GM21529 (cell line): ENCODE results near the gene EXOC4.

Source experiments
- ATAC-seq: cut with Tn5 transposase; IDR thresholded peaks from one replicate; pipeline ENCODE4 v1.9.1; 2021; ENCODE audit not compliant: unreplicated experiment

Gene EXOC4

GRCh38 chr7:133529861-133530260 lies 277.0 kb downstream of the EXOC4 start:
- ATAC-seq, result no peak

GRCh38 chr7:133530682-133531081 lies 277.8 kb downstream of the EXOC4 start:
- ATAC-seq, result no peak

GRCh38 chr7:133534816-133535215 lies 281.9 kb downstream of the EXOC4 start:
- no peak for ATAC-seq

DNA sequence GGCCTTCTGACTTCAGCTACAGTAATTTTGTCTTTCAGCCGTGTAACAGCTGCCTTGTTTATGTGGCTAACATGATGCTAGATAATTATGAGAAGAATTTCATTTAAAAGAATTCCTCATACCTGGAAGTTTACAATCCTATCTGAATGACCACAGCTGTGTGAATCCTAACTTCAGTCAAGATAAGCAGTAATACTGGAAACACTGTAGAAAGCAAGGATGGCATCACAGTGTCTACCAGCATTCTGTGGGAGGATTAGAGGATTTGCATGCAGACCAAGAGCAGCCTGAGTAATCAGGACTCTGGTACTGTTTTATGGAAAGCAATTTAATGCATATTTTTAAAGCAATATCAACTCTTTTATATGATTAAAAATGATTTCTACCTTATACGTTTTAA lies 282.4 kb downstream of the EXOC4 start:
- ATAC-seq, result no peak

- no peak for ATAC-seq
Observed at GRCh38 chr7:133536450-133536849, 283.6 kb downstream of the EXOC4 start.

DNA sequence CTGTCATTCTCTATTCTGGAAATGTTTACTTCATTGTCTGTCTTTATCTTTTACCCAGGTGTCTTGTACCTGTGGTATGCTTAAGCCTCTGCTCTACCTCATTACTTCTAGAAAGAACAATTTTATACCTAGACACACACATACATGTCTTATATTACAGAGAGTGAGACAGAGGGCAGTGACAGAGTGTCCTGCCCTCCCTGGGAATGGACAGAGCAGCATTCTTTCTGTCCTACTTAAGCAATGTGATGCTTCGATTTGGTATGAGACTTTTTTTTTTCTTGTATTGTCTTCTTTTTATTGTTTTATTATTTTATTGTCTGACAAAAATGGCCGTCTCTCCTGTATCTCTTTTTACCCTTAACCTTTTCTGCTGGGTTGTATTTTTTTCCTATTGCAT lies 286.1 kb downstream of the EXOC4 start:
- ATAC-seq, result no peak

DNA sequence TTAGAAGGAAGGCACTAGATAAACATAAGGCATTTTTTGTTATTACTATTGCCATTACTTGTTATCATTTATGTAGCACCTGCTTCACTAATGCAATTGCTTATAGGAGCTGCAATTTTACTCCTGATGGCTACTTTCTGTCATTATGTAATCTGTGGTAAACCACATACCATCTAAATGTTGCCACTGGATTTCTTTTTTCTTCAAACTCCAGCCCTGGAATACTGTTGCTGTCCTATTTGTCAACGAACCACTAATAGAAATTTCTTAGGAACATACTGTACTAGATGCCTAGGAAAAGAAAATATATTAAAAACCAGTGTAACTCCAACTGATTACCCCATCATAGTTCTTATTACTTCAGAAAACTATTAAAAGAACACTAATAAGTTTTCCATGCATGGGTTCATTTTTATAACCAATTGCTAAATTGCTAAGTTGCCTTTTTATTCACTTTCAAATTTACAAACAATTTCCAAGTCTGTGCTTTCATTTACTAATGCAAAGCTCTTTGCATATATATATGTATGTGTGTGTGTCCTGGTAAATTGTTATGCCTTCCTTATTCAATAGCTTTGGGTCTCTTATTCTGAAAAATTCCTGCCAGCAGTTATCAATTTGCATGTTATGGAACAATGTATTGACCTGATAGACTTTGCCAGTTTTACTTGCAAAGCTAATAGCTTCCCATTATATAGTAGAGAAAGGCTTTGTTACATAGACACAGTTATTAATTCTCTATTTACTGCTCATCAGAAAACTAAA lies 287.4 kb downstream of the EXOC4 start:
- no peak for ATAC-seq

DNA sequence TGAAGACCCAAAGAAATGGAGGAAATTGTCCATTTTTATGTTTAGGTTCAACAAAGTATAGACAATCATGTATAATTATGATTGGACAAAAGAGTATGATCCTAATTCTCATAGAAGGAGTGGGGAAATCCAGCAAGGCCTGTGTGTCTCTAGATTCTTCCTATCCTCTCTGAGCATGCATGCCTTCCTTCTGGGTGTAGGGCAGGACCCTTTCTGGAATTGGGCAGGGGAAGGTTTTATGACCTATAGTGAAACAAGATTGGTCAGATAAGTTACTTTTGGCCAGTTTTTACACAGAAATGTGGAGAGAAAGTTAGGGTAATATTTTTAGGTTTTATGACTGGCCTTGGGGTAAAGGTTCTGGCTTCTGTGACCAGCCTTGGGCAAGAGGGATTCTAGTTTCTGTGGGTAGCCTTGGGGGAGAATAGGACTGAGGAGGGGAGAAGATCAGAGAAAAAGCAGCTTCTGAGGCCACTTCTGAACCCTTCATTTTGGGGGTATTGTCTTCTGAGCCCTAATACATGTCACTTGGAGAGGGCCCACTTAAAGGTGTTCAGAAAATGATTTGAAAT lies 289.4 kb downstream of the EXOC4 start:
- ATAC-seq, result no peak

DNA sequence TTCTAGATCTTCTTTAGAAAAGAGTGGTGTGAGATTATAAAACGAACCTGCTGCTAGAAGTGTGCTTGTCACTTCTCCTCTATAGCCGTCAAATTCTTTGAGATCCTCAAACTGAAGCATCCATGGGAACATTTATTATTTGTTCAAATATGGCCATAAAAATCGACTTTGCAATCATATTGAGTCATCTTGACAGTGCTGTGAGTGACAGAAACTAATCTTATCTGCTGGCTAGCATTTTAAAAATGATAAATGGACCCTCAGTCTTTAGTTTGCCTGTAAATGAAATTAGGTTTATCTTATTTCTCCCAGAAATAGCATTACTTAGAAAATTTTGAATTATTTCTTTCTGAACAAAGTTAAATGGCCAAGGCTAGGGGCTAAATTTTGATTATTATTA lies 290.8 kb downstream of the EXOC4 start:
- no peak for ATAC-seq

DNA sequence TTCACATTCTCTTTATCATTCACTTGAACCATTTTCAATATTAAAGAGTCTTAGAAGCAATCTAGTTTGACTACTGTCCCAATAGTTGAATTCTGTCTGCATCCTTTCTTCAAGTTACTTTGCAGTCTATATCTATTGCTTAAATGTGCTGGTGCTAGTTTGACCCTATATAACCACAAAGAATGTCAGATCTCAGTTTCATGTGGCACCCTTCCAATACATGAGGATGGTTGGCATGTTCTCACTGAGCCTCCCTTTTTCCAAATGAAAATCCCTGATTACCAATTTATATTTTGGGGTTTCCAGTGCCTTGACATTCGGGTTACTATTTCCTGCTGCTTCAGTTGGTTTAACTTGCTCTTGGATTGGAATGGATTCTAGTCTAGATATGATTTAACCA lies 292.7 kb downstream of the EXOC4 start:
- ATAC-seq, result no peak

GRCh38 chr7:133547981-133548380 lies 295.1 kb downstream of the EXOC4 start:
- ATAC-seq, result no peak

- ATAC-seq, result no peak
Observed at GRCh38 chr7:133549633-133550032, 296.8 kb downstream of the EXOC4 start.

DNA sequence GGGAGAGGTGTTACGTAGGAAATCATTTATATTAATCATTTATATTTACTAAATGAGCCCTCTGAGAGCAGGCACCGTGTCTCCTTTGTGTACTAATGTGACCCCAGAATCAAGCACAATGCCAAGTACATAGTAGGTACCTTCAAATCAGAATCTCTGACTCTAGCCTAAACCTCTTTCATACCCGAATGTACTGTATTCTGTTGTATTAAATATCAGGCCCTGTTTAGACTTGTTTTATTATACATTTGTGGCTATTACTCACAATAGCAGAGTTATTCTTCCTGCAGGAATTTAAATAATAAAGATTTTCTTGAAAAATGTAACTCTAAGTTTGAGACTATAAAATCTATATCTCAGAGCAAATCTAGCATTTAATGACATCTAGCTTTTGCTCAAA lies 297.3 kb downstream of the EXOC4 start:
- no peak for ATAC-seq

- ATAC-seq, result no peak
Observed at GRCh38 chr7:133550811-133551210, 297.9 kb downstream of the EXOC4 start.

DNA sequence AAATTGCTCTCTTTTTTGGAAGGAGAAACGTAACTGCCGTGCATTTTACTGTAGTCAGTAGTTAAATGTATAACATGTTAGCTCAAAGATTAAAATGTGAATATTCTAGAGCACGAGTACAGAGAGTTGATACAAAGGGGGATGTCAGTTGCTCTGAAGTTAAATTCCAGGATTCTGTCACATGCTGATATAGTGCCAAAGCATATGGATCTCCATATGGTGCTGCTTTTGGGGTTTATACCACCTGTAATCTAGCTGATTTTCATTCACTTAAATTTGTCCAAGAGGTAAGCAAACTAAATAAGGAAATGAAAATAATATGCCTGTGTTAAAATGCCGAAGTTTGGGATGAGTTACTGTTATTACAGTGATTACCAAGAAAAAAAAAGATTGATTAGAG lies 298.6 kb downstream of the EXOC4 start:
- no peak for ATAC-seq

GRCh38 chr7:133552079-133552478 lies 299.2 kb downstream of the EXOC4 start:
- no peak for ATAC-seq

DNA sequence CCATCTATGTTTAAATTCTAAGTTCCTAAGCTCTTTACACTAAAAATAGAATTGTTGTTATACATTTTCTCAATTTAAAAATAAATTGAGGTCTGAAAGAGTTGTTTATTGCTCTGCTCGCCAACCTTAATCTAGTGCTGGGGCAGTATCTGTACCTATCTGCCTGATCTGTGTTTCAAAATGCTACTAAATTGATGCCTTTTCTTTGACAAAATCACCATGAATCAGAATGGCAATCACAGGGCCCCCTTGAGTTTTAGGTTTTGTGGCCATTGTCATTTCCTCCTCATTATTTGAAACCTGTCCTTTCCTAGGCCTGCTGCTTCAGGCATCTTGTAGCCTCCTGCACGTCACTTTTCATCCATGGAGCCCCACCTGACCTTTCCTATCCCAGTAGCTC lies 301.5 kb downstream of the EXOC4 start:
- ATAC-seq, result no peak

DNA sequence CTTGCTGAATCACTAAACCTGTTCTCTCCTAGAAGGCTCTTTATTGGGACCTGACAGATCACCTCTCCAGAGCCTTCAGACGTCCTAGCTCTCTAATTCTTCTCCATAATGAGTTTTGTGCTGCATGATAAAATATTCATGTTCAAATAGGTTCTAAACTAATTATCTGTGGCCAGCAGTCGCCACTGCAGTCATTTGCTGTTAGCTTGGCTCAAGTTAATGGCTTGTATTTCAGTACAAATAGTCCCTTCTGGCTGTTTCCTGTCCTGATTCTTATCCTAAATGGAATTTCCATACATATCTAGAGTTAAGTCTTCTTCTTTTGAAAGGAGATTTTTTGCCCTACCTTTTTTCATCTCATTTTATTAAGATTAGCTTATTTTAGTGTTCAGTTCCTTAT lies 303.2 kb downstream of the EXOC4 start:
- no peak for ATAC-seq

DNA sequence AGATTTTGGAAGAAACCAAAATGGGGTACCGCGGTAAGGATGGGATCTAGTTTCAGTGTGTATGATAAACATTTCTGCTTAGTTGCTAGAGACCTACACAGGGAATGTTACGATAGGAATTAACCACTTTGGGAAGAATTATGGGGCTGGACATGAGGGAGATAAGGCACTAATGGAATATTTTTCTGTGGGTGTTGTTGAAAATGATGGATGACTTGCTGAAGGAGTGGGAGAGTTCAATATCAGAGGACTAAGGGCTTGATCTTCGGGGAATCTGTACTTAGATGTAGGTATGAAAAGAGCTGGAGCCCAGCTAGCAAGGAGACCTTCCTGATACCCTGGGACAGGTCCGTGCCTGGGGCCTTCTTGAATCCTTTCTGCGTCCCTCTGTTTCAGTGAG lies 303.7 kb downstream of the EXOC4 start:
- no peak for ATAC-seq

DNA sequence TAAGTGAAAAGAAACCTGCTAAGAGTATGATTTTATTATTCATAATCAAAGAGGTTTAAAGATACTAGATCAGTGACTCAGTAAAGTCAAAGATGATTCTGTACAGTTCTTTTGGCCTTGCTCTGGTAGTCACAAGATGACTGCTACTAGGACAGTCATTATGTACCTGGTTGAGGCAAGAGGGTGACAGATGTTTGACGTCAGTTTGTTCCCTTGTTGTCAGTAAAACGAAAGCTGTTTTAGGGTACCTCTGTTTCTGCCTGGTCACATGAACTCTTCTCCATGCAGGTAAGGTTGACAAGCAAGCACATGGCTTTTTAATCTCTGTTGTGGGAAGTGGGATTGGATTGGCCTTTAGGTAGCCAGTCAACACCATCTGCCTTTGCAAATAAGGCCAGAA lies 308.0 kb downstream of the EXOC4 start:
- no peak for ATAC-seq

GRCh38 chr7:133561396-133561795 lies 308.5 kb downstream of the EXOC4 start:
- ATAC-seq, result no peak

DNA sequence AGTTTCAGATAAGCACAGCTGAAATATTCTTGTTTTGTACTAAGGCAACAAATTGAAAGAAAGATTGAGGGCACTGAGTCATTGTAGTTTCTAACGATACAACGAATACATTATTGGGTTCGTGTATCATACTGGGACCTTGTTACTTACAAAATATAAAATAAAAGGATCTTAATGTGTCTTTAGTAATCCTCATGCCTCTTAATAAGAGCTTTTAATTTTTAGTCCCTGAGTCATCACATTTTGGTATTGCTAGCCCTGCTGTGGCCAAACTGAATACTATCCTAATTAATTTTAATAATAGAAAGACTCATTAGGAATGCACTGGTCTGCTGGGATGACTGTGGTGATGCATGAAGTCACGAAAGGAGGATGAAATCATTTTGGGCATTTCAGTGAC lies 309.7 kb downstream of the EXOC4 start:
- ATAC-seq, result no peak

- no peak for ATAC-seq
Observed at GRCh38 chr7:133563251-133563650, 310.4 kb downstream of the EXOC4 start.
